Measurements from ENCODE around the gene ITGB8. TPM values are rescaled to one million over a fixed set of nuclear protein-coding genes. Genes with fewer than 3 reads are reported as not detected.

ITGB8 gene
- total and polyA plus RNA-seq, 2 of the 4 experiments (the other 2 are of a cell fraction): 2.6 to 10.2 TPM

GRCh38 chr7:20431146-20431545, 100.4 kb downstream of the ITGB8 start:
- H3K4ac ChIP-seq (ENCODE audit: low read depth, low read length): no peak overlapping the region
- no TSS peak for BruUV-seq (replicated peaks)
- no peak overlapping the region for H3K4me2 ChIP-seq (ENCODE audit: low read depth, low read length)
- no peak overlapping the region for H3K23ac ChIP-seq (ENCODE audit: low read depth, low read length)
- in situ Hi-C loops (cut with MboI; ENCODE audit: low sequenced_read_pairs) (no loop called here), intact Hi-C loops (cut with micrococcal nuclease) (no loop called here), dilution Hi-C loops (cut with HindIII; ENCODE audit: low sequenced_read_pairs, unreplicated experiment) (no loop called here)
- no peak overlapping the region for H2BK5ac ChIP-seq (ENCODE audit: low read depth, low read length, poor library complexity, severe bottlenecking)
- no peak overlapping the region for H4K91ac ChIP-seq (ENCODE audit: insufficient read depth, low read depth, low read length)
- H2BK15ac ChIP-seq (ENCODE audit: low read depth, low read length): no peak overlapping the region
- H3K27ac ChIP-seq (ENCODE audit: insufficient read depth, low read length): no peak overlapping the region
- no peak overlapping the region for H3K4me3 ChIP-seq (ENCODE audit: insufficient read depth, low read depth, low read length)
- peaks cover 2% of the 10 kb centered on the region; the same call in 1 of the 2 replicates for H3K27me3 ChIP-seq (ENCODE audit: control insufficient read depth, insufficient read depth, low read length)
- H2BK20ac ChIP-seq (ENCODE audit: low read depth, low read length): no peak overlapping the region
- ChIA-PET POLR2A (ENCODE audit: unreplicated experiment) (no interaction called here), CTCF (interaction anchor here (0.6 to 1.1 kb wide), 2 partner anchors 10 to 677 kb away, joined by 3 read pairs; no protein-coding TSS in a partner anchor)
- no peak overlapping the region for H3K56ac ChIP-seq (ENCODE audit: extremely low read depth, insufficient read depth, low read length)
- no peak overlapping the region for H4K5ac ChIP-seq (ENCODE audit: low read depth, low read length)
- no peak overlapping the region for H2BK120ac ChIP-seq (ENCODE audit: low read depth, low read length)
- no CpG with 5 or more reads among the region's 2 CpGs for WGBS, 2 experiments (ENCODE audit: extremely low coverage in 2 of 2, insufficient read length in 1 of 2)
- no peak overlapping the region for H2AK9ac ChIP-seq (replicated peaks; ENCODE audit: low read depth, low read length, poor library complexity)
- H3K9me1 ChIP-seq (ENCODE audit: insufficient read depth, low read length): no peaks in the 10 kb centered on the region
- ATAC-seq (ENCODE audit: low read depth): peak; percentile 71
- H2AK5ac ChIP-seq (ENCODE audit: low read depth, low read length): no peak overlapping the region
- no peak overlapping the region for H4K8ac ChIP-seq (ENCODE audit: low read depth in 2 of 2, low read length in 2 of 2)
- no peak overlapping the region for H3K18ac ChIP-seq (ENCODE audit: low read depth, low read length)
- no peak overlapping the region for H2AFZ ChIP-seq (replicated peaks; ENCODE audit: low read length, poor library complexity)
- no peaks in the 10 kb centered on the region for H3K36me3 ChIP-seq (ENCODE audit: control insufficient read depth, insufficient read depth, low read length)
- no peaks in the 10 kb centered on the region for H3K79me1 ChIP-seq (ENCODE audit: low read depth in 1 of 2, low read length in 2 of 2)
- TF ChIP-seq MAFK (IDR thresholded peaks at IDR 0.05; ENCODE audit: low read depth, low read length) (no peak), RAD21 (IDR thresholded peaks at IDR 0.05; ENCODE audit: low read length) (no peak), CEBPB (IDR thresholded peaks at IDR 0.05; ENCODE audit: low read depth, low read length) (no peak), MAZ (IDR thresholded peaks at IDR 0.05; ENCODE audit: borderline replicate concordance, low read depth, low read length) (no peak), USF2 (IDR thresholded peaks at IDR 0.05; ENCODE audit: low read depth, low read length) (no peak), MXI1 (IDR thresholded peaks at IDR 0.05; ENCODE audit: borderline replicate concordance, low read depth, low read length) (no peak), RCOR1 (IDR thresholded peaks at IDR 0.05; ENCODE audit: insufficient replicate concordance, low read length) (no peak), FOS (IDR thresholded peaks at IDR 0.05; ENCODE audit: low read depth, low read length) (no peak), CHD1 (IDR thresholded peaks at IDR 0.05; ENCODE audit: low read depth, low read length) (no peak), NFE2L2 (IDR thresholded peaks at IDR 0.05; ENCODE audit: low read depth, low read length) (no peak)
- TF ChIP-seq, protein P1, sequence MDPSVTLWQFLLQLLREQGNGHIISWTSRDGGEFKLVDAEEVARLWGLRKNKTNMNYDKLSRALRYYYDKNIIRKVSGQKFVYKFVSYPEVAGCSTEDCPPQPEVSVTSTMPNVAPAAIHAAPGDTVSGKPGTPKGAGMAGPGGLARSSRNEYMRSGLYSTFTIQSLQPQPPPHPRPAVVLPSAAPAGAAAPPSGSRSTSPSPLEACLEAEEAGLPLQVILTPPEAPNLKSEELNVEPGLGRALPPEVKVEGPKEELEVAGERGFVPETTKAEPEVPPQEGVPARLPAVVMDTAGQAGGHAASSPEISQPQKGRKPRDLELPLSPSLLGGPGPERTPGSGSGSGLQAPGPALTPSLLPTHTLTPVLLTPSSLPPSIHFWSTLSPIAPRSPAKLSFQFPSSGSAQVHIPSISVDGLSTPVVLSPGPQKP (IDR thresholded peaks at IDR 0.05; ENCODE audit: borderline replicate concordance, low read depth, low read length): no peak
- TF ChIP-seq, protein P2, sequence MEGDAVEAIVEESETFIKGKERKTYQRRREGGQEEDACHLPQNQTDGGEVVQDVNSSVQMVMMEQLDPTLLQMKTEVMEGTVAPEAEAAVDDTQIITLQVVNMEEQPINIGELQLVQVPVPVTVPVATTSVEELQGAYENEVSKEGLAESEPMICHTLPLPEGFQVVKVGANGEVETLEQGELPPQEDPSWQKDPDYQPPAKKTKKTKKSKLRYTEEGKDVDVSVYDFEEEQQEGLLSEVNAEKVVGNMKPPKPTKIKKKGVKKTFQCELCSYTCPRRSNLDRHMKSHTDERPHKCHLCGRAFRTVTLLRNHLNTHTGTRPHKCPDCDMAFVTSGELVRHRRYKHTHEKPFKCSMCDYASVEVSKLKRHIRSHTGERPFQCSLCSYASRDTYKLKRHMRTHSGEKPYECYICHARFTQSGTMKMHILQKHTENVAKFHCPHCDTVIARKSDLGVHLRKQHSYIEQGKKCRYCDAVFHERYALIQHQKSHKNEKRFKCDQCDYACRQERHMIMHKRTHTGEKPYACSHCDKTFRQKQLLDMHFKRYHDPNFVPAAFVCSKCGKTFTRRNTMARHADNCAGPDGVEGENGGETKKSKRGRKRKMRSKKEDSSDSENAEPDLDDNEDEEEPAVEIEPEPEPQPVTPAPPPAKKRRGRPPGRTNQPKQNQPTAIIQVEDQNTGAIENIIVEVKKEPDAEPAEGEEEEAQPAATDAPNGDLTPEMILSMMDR (conservative IDR thresholded peaks at IDR 0.05; ENCODE audit: low read depth, low read length): no peak
- no peak overlapping the region for H3K9ac ChIP-seq (ENCODE audit: low read depth, low read length)
- DNase-seq: no peak
- H4K20me1 ChIP-seq (ENCODE audit: insufficient read depth, low read length): no peaks in the 10 kb centered on the region
- no peaks in the 10 kb centered on the region for H3K9me3 ChIP-seq (ENCODE audit: control insufficient read depth, insufficient read depth, low read length)
- no peaks in the 10 kb centered on the region for H3K4me1 ChIP-seq (ENCODE audit: control insufficient read depth, insufficient read depth, low read length)
- no peak overlapping the region for H3K14ac ChIP-seq (replicated peaks; ENCODE audit: low read depth, low read length)

Data from IMR-90 (cell line).